Activated CD4-positive, alpha-beta T cell treated with anti-CD3 and anti-CD28 coated beads, Interleukin-2, amount 10 ng/mL, durations not matched to agents 7 days and 5 days (primary cell): ENCODE data around the gene FCRLB. TPM values are rescaled to one million over a fixed set of nuclear protein-coding genes. Genes with fewer than 3 reads are reported as not detected.
"Not testable (repeated sequence)": the region's sequence is repeated elsewhere in the genome, so short reads cannot be mapped to it uniquely, and the experiment has no call there.

Source experiments
- CTCF ChIA-PET: fragments of 350-600 bp; sonication (Branson Sonifier 250); formaldehyde crosslinking; loops from one replicate; lab custom pipeline; 2021; ENCODE audit warnings: antibody characterized with exemption; lab: Charles Lee
- POLR2A ChIA-PET: fragments of 350-600 bp; sonication (Branson Sonifier 250); formaldehyde crosslinking; loops from one replicate; lab custom pipeline; 2021; ENCODE audit warnings: antibody characterized with exemption; lab: Charles Lee
- DNase-seq: peaks from one replicate; pipeline ENCODE4 v3.0.0-alpha.2; 2020
- H3K27ac Mint-ChIP-seq: one replicate; pipeline ENCODE4 v1.8.0; 2021; ENCODE audit warnings: mild to moderate bottlenecking, moderate library complexity, mixed read lengths
- H3K27me3 Mint-ChIP-seq: one replicate; pipeline ENCODE4 v1.8.0; 2021; ENCODE audit warnings: mixed read lengths
- H3K36me3 Mint-ChIP-seq: one replicate; pipeline ENCODE4 v1.8.0; 2021; ENCODE audit warnings: low read depth, mixed read lengths
- H3K4me1 Mint-ChIP-seq: one replicate; pipeline ENCODE4 v1.8.0; 2021; ENCODE audit warnings: mixed read lengths
- H3K4me3 Mint-ChIP-seq: one replicate; pipeline ENCODE4 v1.8.0; 2021; ENCODE audit warnings: mild to moderate bottlenecking, moderate library complexity, mixed read lengths
- H3K9me3 Mint-ChIP-seq: one replicate; pipeline ENCODE4 v1.8.0; 2021; ENCODE audit warnings: mixed read lengths
- total RNA-seq, 2 experiments: library from RNA; stranded (reverse); gene quantifications; one replicate each; pipeline ENCODE4 v1.2.3, GENCODE V29; 2021

FCRLB gene
- total RNA-seq, 2 experiments from 2014 or later, result 0.23 to 0.25 TPM

DNA sequence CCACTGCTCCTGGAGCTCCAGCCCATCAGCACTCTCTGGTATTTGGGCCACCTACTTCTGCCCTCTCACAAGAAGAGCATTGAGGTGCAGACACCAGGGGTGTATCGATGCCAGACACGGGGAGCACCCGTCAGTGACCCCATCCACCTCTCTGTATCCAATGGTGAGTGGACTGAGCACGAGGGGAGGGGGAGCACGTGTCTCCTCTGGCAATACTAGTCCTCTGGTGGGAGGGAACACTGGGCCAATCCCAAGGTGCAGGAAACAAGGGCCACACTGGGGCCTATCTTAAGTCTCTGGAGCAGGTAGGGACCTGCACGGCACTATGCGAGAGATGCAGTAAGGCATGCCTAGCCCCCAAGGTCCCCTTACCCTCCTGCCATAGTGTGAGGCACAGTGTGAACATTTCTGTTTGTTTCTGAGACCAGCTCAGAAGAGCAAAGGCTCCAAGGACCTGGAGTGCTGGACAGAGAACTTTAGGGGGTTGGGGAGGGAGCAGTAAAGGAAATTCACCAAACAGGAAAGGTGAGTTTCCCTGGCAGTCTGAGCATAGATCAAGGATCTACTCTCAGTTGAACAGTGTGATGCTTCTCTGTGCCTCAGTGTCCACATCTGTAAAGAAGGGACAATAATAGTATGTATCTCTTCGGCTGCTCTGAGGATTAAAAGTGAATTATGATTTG is 2.3 kb downstream of the FCRLB start:
- CTCF ChIA-PET, result no interaction called here
- no peak for DNase-seq
- Mint-ChIP-seq H3K36me3 (no peaks in the 10 kb centered on the region), H3K27me3 (peaks cover 74% of the 10 kb centered on the region), H3K4me3 (no peak overlapping the region), H3K9me3 (no peaks in the 10 kb centered on the region), H3K4me1 (peaks cover 31% of the 10 kb centered on the region), H3K27ac (no peak overlapping the region)
- POLR2A ChIA-PET, result no interaction called here

DNA sequence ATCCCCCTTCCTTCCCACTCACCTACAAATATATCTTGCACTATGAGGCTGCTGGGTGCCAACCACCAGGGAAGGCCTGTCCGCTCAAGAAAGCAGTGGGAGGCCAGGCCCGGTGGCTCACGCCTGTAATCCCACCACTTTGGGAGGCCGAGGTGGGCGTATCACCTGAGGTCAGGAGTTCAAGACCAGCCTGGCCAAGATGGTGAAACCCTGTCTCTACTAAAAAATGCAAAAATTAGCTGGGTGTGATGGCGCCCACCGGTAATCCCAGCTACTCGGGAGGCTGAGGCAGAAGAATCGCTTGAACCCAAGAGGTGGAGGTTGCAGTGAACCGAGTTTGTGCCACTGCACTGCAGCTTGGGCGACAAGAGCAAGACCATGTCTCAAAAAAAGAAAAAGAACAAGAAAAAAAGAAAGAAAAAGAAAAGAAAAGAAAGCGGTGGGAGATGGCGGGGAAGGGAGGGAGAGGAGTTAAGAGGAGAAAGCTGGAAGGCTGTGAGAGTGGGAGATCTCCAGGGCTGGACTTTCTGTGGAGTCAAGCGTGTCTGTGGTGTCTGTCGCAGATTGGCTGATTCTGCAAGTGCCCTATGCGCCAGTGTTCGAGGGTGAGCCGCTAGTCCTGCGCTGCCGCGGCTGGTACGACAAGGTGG is 4.0 kb downstream of the FCRLB start:
- Mint-ChIP-seq H3K4me3 (peak overlapping the region; percentile 83), H3K27me3 (peaks cover 78% of the 10 kb centered on the region), H3K4me1 (peaks cover 40% of the 10 kb centered on the region)
- H3K9me3 Mint-ChIP-seq, H3K36me3 Mint-ChIP-seq, POLR2A ChIA-PET, DNase-seq, H3K27ac Mint-ChIP-seq: not testable (repeated sequence)
- CTCF ChIA-PET, result interaction anchor here (1.1 to 2.5 kb wide), 8 partner anchors 9 to 234 kb away, joined by 3 to 14 read pairs (median 7); partner anchors contain the start of gene DUSP12

DNA sequence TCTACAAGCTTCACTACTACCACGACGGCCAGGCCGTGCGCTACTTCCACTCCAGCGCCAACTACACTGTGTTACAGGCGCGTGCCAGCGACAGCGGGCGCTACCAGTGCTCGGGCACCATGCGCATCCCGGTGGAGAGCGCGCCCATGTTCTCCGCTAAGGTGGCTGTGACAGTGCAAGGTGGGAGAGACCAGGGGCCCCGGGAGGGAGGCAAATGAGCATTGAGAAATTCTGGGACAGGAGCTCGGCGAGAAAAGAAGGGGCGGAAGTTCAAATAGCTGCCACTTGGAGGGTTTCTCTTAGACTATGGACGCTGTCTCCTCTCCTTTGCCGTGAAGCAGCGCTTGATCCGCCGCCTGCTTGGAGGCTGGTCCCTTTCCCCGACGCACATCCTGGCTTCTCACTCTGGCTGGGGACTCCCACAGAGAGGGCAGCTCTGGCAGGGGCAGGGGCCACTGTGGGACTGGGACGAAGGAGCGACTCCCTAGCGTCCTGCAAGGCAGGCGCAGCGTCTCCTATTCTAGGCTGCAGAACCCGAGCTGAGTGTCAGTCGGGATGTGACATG is 4.6 kb downstream of the FCRLB start:
- H3K4me1 Mint-ChIP-seq, result peaks cover 43% of the 10 kb centered on the region
- H3K4me3 Mint-ChIP-seq, result peak overlapping the region; percentile 83
- H3K27ac Mint-ChIP-seq, result peak overlapping the region; percentile 74
- ChIA-PET POLR2A (no interaction called here), CTCF (interaction anchor here (0.8 to 2.5 kb wide), 11 partner anchors 10 to 234 kb away, joined by 3 to 14 read pairs (median 5); partner anchors contain the start of gene DUSP12)
- H3K36me3 Mint-ChIP-seq, result no peaks in the 10 kb centered on the region
- peaks cover 77% of the 10 kb centered on the region for H3K27me3 Mint-ChIP-seq
- peak; percentile 22 for DNase-seq
- no peaks in the 10 kb centered on the region for H3K9me3 Mint-ChIP-seq

DNA sequence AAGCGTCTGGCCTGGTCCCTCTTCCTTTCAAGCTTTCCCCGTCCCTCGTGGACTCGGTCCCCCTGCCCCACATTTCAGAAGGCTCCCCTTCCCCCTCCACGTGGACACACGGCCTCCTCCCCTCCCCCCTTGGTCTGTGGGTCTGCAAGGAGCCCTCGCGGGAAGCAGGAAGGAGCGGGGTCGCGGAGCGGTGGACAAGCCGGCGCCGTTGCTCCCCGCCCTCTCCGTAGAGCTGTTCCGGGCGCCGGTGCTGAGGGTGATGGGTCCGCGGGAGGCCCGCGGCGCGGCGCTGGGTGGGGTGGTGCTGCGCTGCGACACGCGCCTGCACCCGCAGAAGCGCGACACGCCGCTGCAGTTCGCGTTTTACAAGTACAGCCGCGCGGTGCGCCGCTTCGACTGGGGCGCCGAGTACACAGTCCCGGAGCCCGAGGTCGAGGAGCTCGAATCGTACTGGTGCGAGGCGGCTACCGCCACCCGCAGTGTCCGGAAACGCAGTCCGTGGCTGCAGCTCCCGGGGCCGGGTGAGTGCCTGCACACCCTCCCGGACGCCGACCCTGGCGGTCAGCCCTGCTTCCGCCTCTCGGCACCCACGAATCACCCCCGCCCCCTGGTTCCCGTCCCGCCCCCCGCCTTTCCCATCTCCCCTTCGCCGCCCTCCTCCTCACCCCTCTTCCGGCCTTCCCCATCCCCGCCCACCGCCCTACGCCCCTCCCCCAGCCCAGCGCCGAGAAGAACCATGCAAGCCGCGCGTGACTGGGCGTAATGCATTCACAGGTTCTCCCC is 5.3 kb downstream of the FCRLB start:
- Mint-ChIP-seq H3K4me3 (peak overlapping the region; percentile 83), H3K27me3 (peaks cover 78% of the 10 kb centered on the region), H3K36me3 (no peaks in the 10 kb centered on the region), H3K9me3 (no peaks in the 10 kb centered on the region), H3K27ac (peak overlapping the region; percentile 91), H3K4me1 (peaks cover 44% of the 10 kb centered on the region)
- peak; percentile 73 for DNase-seq
- ChIA-PET POLR2A (no interaction called here), CTCF (interaction anchor here (0.8 to 2.5 kb wide), 11 partner anchors 9 to 235 kb away, joined by 3 to 14 read pairs (median 5); partner anchors contain the start of gene DUSP12)

DNA sequence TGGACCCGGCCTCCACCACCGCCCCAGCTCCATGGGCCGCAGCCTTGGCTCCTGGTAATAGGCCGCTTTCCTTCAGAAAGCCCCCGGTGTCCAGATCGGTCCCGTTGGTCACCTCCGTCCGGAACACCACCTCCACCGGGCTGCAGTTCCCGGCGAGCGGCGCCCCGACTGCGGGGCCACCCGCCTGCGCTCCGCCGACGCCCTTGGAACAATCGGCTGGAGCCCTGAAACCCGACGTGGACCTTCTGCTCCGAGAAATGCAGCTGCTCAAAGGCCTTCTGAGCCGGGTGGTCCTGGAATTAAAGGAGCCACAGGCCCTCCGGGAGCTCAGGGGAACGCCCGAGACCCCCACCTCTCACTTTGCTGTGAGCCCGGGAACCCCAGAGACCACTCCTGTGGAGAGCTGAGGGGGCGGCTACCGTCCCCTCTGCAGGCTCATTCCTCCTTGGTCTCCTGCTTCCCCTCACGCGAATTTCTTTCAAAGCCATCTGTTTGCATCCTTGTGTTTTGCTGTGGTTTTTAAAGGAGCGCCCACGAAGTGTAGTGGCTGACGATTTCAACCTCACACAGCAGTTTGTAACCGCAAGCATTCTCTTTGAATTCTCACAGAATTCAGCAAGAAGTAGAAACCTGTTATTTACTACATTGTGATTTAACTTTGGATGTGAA is 6.0 kb downstream of the FCRLB start:
- no peaks in the 10 kb centered on the region for H3K36me3 Mint-ChIP-seq
- H3K27me3 Mint-ChIP-seq, result peaks cover 75% of the 10 kb centered on the region
- H3K9me3 Mint-ChIP-seq, result no peaks in the 10 kb centered on the region
- H3K4me1 Mint-ChIP-seq, result peaks cover 41% of the 10 kb centered on the region
- H3K27ac Mint-ChIP-seq, result peak overlapping the region; percentile 91
- H3K4me3 Mint-ChIP-seq, result peak overlapping the region; percentile 83
- peak; percentile 64 for DNase-seq
- POLR2A ChIA-PET, result no interaction called here
- CTCF ChIA-PET, result interaction anchor here (1.7 to 2.5 kb wide), 6 partner anchors 9 to 22 kb away, joined by 7 to 14 read pairs (median 10); partner anchors contain the start of gene DUSP12

DNA sequence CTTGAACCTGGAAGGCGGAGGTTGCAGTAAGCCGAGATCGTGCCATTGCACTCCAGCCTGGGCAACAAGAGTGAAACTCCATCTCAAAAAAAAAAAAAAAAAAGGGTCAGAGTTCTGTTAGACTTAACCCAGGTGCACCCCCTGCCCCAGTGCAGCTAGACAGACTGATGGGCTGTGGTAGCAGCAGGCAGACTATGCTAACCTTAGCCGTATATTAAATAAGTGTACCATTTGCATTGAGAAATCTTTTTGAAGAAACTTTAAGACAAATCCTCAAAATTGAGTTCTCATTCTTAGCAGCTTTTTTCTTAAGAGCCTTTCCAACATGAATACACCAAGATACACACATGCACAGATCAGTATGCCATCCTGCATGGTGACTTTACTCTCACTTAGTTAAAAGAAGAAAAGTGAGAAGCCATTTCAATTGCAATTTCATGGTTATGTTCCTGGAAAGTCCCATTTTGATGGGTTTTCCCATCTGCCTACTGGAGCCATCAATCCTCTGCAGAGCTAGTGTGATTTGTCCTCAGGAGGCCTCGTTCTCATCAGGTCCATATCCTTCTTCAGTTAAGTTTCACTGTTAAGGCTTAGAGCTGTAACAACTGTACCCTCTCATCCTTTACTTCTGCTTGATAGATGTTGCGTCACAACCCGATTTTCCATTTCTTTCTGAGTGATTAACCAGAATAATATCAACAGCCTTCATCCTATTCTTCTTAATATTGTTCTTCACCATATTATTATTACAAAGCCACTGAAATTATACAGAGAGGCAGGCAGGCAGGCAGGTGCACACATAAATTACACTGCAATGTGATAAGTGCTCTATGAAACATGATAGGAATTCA is 7.3 kb downstream of the FCRLB start:
- Mint-ChIP-seq H3K36me3 (no peaks in the 10 kb centered on the region), H3K27me3 (peaks cover 72% of the 10 kb centered on the region), H3K4me1 (peaks cover 41% of the 10 kb centered on the region), H3K4me3 (no peak overlapping the region), H3K27ac (no peak overlapping the region), H3K9me3 (no peaks in the 10 kb centered on the region)
- ChIA-PET POLR2A (no interaction called here), CTCF (interaction anchor here (0.6 to 1.9 kb wide), 2 partner anchors 10 to 25 kb away, joined by 3 to 7 read pairs; no protein-coding TSS in a partner anchor)
- no peak for DNase-seq

DNA sequence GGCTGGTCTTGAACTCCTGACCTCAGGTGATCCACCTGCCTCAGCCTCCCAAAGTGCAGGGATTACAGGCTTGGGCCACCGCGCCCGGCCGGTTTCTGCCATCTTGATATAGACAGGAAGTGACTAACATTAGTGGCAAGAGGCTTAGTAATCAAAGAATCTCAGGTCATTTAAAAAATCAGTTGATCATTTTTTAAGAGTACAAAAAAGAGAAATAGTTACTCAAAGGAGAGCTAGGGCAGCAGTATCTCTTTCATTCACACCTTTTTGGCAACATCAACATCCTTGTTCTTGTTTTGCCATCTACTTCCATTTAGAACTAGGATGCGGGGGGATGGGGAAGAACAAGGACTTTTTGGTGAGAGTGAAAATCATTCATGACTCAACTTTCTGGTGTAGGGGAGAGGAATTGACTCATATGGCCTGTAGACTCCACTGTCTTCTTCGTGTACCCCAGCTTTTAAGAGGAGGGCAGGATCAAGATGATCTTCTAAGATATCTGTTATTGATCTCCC is 8.8 kb downstream of the FCRLB start:
- Mint-ChIP-seq H3K9me3 (no peaks in the 10 kb centered on the region), H3K27me3 (peaks cover 69% of the 10 kb centered on the region), H3K27ac (no peak overlapping the region), H3K4me3 (no peak overlapping the region), H3K36me3 (no peaks in the 10 kb centered on the region), H3K4me1 (peaks cover 41% of the 10 kb centered on the region)
- CTCF ChIA-PET, result interaction anchor here (0.6 to 1.5 kb wide), 5 partner anchors 10 to 325 kb away, joined by 3 read pairs; no protein-coding TSS in a partner anchor
- peak; percentile 15 for DNase-seq
- POLR2A ChIA-PET, result interaction anchor here (0.7 kb wide), 1 partner anchor 238 kb away, joined by 3 read pairs; no protein-coding TSS in a partner anchor

DNA sequence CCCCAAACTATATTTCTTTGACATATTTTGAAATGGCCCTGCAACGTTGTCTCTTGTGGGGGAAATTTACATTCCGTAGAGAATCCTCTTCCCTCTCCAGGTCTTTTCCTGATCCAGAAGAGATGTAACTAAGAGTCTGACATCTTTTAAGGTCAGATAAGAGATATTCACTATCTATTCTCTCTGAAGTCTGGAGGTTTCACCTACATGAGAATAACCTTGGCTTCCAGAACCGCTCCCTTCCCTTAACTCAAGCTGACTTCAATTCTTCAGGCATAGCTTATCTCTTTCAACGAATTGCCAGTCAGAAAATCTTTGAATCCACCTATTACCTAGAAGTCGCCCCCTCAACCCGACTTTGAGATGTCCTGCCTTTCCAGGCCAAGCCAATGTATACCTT is 9.9 kb downstream of the FCRLB start:
- ChIA-PET CTCF (interaction anchor here (0.6 to 1.3 kb wide), 3 partner anchors 9 to 294 kb away, joined by 3 read pairs; no protein-coding TSS in a partner anchor), POLR2A (no interaction called here)
- Mint-ChIP-seq H3K27ac (no peak overlapping the region), H3K9me3 (no peaks in the 10 kb centered on the region), H3K36me3 (no peaks in the 10 kb centered on the region), H3K4me1 (peaks cover 32% of the 10 kb centered on the region), H3K27me3 (peaks cover 66% of the 10 kb centered on the region), H3K4me3 (no peak overlapping the region)
- DNase-seq, result no peak

DNA sequence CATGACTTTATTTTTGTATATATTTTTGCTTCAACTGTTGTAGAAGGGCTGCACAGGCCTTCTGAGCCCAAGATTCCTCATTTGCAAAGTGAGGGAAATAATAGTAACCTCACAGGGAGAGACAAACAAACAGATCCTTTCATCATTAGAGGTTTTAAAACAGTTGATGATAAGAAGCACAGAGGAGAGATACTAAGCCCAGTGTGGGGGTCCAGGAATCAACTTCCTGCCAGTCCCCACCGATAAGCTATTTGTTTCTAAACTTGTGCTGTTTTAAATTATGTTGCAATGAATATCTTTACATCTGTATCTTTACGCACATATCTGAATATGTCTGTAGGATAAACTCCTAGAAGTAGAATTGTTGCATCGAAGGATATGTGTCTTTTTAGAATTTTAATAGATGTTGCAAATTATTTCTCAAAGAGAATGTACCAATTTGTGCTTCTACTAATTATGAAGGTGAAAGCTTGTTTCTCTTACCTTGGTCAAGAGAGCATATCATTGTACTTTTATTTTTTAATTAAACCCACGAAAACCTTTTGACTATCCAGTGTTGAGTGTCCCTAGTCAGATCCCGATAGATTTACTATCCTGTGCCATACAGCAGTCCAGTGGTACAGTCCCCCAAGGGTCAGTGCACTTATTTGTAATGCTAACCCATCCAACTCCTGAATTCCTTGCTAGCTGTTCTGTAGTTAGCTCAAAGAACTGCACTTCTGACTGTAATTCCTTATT is 10.8 kb downstream of the FCRLB start:
- Mint-ChIP-seq H3K9me3 (no peaks in the 10 kb centered on the region), H3K4me3 (no peak overlapping the region), H3K27me3 (peaks cover 68% of the 10 kb centered on the region), H3K36me3 (no peaks in the 10 kb centered on the region), H3K4me1 (peaks cover 35% of the 10 kb centered on the region), H3K27ac (no peak overlapping the region)
- ChIA-PET POLR2A (no interaction called here), CTCF (interaction anchor here (0.6 to 1.1 kb wide), 4 partner anchors 9 to 295 kb away, joined by 3 read pairs; partner anchors contain the start of gene DUSP12)
- no peak for DNase-seq

DNA sequence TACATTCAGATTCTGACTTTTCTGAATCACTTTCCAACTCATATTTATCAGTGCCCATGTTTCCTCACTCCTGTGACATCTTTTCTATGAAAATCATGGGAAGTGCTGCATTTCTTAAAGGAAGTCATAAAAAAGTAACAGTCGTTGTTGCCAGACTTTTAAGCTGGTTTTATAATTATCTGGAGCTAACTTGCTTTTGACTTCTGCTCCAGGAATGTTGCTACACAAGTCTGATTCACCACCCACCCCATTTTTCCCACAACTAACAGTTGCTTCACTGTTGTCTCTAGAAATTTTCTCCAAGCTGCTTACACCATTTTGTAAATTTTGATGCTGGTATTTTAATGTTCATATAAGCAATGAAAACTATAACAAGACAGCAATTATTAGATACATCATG is 12.2 kb downstream of the FCRLB start:
- H3K27me3 Mint-ChIP-seq, result peaks cover 60% of the 10 kb centered on the region
- POLR2A ChIA-PET, result no interaction called here
- CTCF ChIA-PET, result interaction anchor here (1.0 kb wide), 1 partner anchor 9 kb away, joined by 4 read pairs; no protein-coding TSS in a partner anchor
- no peak for DNase-seq
- no peak overlapping the region for H3K4me3 Mint-ChIP-seq
- H3K27ac Mint-ChIP-seq, result no peak overlapping the region
- no peaks in the 10 kb centered on the region for H3K9me3 Mint-ChIP-seq
- peaks cover 26% of the 10 kb centered on the region for H3K4me1 Mint-ChIP-seq
- H3K36me3 Mint-ChIP-seq, result no peaks in the 10 kb centered on the region
